T-cell (primary cell): ENCODE measurements around the gene PTN. TPM values are rescaled to one million over a fixed set of nuclear protein-coding genes. Genes with fewer than 3 reads are reported as not detected.

ENCODE experiments used
- ATAC-seq, 4 experiments: fragments of 200-7000 bp in 3 of 4; fragments of 150-1000 bp in 1 of 4; cut with Tn5 transposase; replicated peaks in 1 of 4; 1 replicate in 3 of 4; 2 replicates in 1 of 4; pipeline ENCODE4 v1.10.0; 2021; ENCODE audit warnings: moderate library complexity in 3 of 4, mild to moderate bottlenecking in 2 of 4, moderate number of reproducible peaks in 1 of 4
- CTCF ChIA-PET, 2 donors: fragments of 300-600 bp; sonication (Branson Sonifier 250); formaldehyde crosslinking; loops; one replicate each; lab custom pipeline; 2022; ENCODE audit warnings: antibody characterized with exemption in 2 of 2; lab: Charles Lee
- POLR2A ChIA-PET, 2 donors: fragments of 300-600 bp; sonication (Branson Sonifier 250); formaldehyde crosslinking; loops; one replicate each; lab custom pipeline; 2022; ENCODE audit warnings: antibody characterized with exemption in 2 of 2; lab: Charles Lee
- DNase-seq, 35 experiments: peaks; one replicate each; pipeline versions ENCODE4 v3.0.0 to v3.0.0-alpha.2; 2013 to 2023
- H3K27ac ChIP-seq: one replicate; pipeline ENCODE4 v1.5.1; 2013; ENCODE audit warnings: low read length
- H3K27me3 ChIP-seq, 2 experiments: replicated peaks in 1 of 2; 1 replicate in 1 of 2; 2 replicates in 1 of 2; pipeline versions ENCODE4 v1.6.1 to v1.7.0; 2013; ENCODE audit warnings: low read length in 1 of 2, mixed read lengths in 1 of 2; ENCODE audit not compliant: control insufficient read depth in 2 of 2, insufficient read depth in 2 of 2; ENCODE audit errors: extremely low read depth in 1 of 2
- H3K36me3 ChIP-seq, 2 donors: 1 replicate in 1 of 2; 2 replicates in 1 of 2; pipeline versions ENCODE4 v1.6.1 to v1.7.0; 2013; ENCODE audit warnings: low read length in 1 of 2; ENCODE audit not compliant: control insufficient read depth in 2 of 2, insufficient read depth in 1 of 2; ENCODE audit errors: extremely low read depth in 1 of 2
- H3K4me1 ChIP-seq, 2 experiments: 1 replicate in 1 of 2; 2 replicates in 1 of 2; pipeline versions ENCODE4 v1.6.1 to v1.7.0; 2013; ENCODE audit warnings: low read length in 2 of 2, mixed read lengths in 1 of 2; ENCODE audit not compliant: insufficient read depth in 2 of 2, control insufficient read depth in 1 of 2; ENCODE audit errors: extremely low read depth in 1 of 2
- H3K4me3 ChIP-seq, 2 donors: 1 replicate in 1 of 2; 2 replicates in 1 of 2; pipeline versions ENCODE4 v1.5.1 to v1.7.0; 2013; ENCODE audit warnings: mild to moderate bottlenecking in 2 of 2, low read length in 1 of 2, moderate library complexity in 1 of 2; ENCODE audit not compliant: control insufficient read depth in 1 of 2; ENCODE audit errors: extremely low read depth in 1 of 2
- H3K9me3 ChIP-seq: 2 replicates; pipeline ENCODE4 v1.7.0; 2013
- H3K27ac Mint-ChIP-seq, 2 donors: one replicate each; pipeline ENCODE4 v1.8.0; 2020 to 2021; ENCODE audit warnings: mild to moderate bottlenecking in 2 of 2, mixed read lengths in 2 of 2
- H3K27me3 Mint-ChIP-seq, 2 donors: one replicate each; pipeline ENCODE4 v1.8.0; 2021 to 2022; ENCODE audit warnings: mixed read lengths in 2 of 2
- H3K36me3 Mint-ChIP-seq: one replicate; pipeline ENCODE4 v1.8.0; 2021; ENCODE audit warnings: mixed read lengths
- H3K4me1 Mint-ChIP-seq, 3 donors: one replicate each; pipeline ENCODE4 v1.8.0; 2020 to 2022; ENCODE audit warnings: mixed read lengths in 3 of 3, mild to moderate bottlenecking in 1 of 3
- H3K4me3 Mint-ChIP-seq, 3 donors: one replicate each; pipeline ENCODE4 v1.8.0; 2020 to 2022; ENCODE audit warnings: mild to moderate bottlenecking in 3 of 3, mixed read lengths in 3 of 3, moderate library complexity in 3 of 3
- H3K9me3 Mint-ChIP-seq, 3 donors: one replicate each; pipeline ENCODE4 v1.8.0; 2020 to 2022; ENCODE audit warnings: mixed read lengths in 3 of 3
- WGBS: methylation state at CpG from one replicate; pipeline ENCODE4 v1.1.5; 2013; ENCODE audit warnings: missing lambda C conversion rate; ENCODE audit not compliant: insufficient coverage; 5-methylcytosine and 5-hydroxymethylcytosine counted together
- total RNA-seq, 35 experiments: library from RNA in 6 of 35; stranded (reverse) in 6 of 35; fragments of 120-200 nt in 1 of 35; gene quantifications; one replicate each; pipeline versions ENCODE4 v1.2.1 to v1.2.4 and lab custom pipeline; 2013 to 2026

The PTN gene
- total RNA-seq, 5 donors from 2014 or later (not counting 1 experiment from before 2014, with no cell fraction given): 0.16 TPM; not detected in 4

- no peak for DNase-seq
- WGBS: no CpG with 5 or more reads among the region's 3 CpGs
- Mint-ChIP-seq H3K27ac (no peak overlapping the region), H3K4me1 (no peaks in the 10 kb centered on the region), H3K9me3 (peaks cover 7 to 18% (median 13%) of the 10 kb centered on the region in 3 donors), H3K4me3 (no peak overlapping the region), H3K36me3 (no peaks in the 10 kb centered on the region), H3K27me3 (no peaks in the 10 kb centered on the region)
- ChIA-PET POLR2A (no interaction called here), CTCF (no interaction called here)
- H3K27me3 ChIP-seq: no peaks in the 10 kb centered on the region
- H3K4me3 ChIP-seq: no peak overlapping the region
- no peaks in the 10 kb centered on the region for H3K9me3 ChIP-seq
- H3K36me3 ChIP-seq: no peaks in the 10 kb centered on the region
- H3K27ac ChIP-seq: no peak overlapping the region
- ATAC-seq: no peak
- H3K4me1 ChIP-seq: no peaks in the 10 kb centered on the region
Measured at GRCh38 chr7:137221467-137221866, 122.1 kb downstream of the PTN start.

- Histone ChIP-seq H3K27ac (no peak overlapping the region), H3K4me3 (no peak overlapping the region), H3K27me3 (no peaks in the 10 kb centered on the region), H3K9me3 (no peaks in the 10 kb centered on the region), H3K36me3 (no peaks in the 10 kb centered on the region), H3K4me1 (no peaks in the 10 kb centered on the region)
- Mint-ChIP-seq H3K36me3 (no peaks in the 10 kb centered on the region), H3K27me3 (no peaks in the 10 kb centered on the region), H3K27ac (no peak overlapping the region), H3K9me3 (peaks cover 10 to 19% (median 10%) of the 10 kb centered on the region in 3 donors), H3K4me3 (no peak overlapping the region), H3K4me1 (no peaks in the 10 kb centered on the region)
- CTCF ChIA-PET: interaction anchor here in 1 of 2 donors (0.8 kb wide), 1 partner anchor 12 kb away, joined by 3 read pairs; no protein-coding TSS in a partner anchor
- WGBS: no CpG with 5 or more reads among the region's 2 CpGs
- POLR2A ChIA-PET: no interaction called here
- no peak for ATAC-seq
- no peak for DNase-seq
Measured at GRCh38 chr7:137213744-137214143, 129.8 kb downstream of the PTN start.

GRCh38 chr7:137209151-137209817 lies 134.2 kb downstream of the PTN start:
- 100% methylated on average over 2 of the region's 5 CpGs for WGBS
- ATAC-seq (no peak), DNase-seq (no peak)
- Mint-ChIP-seq H3K36me3 (no peaks in the 10 kb centered on the region), H3K4me1 (no peaks in the 10 kb centered on the region), H3K4me3 (no peak overlapping the region), H3K27ac (no peak overlapping the region), H3K9me3 (peaks cover 7 to 20% (median 13%) of the 10 kb centered on the region in 3 donors), H3K27me3 (no peaks in the 10 kb centered on the region)
- no peaks in the 10 kb centered on the region for H3K27me3 ChIP-seq
- no peak overlapping the region for H3K27ac ChIP-seq
- ChIA-PET CTCF (no interaction called here), POLR2A (interaction anchor here in 1 of 2 donors (0.6 kb wide), 1 partner anchor 76 kb away, joined by 3 read pairs; no protein-coding TSS in a partner anchor)
- H3K9me3 ChIP-seq: no peaks in the 10 kb centered on the region
- no peaks in the 10 kb centered on the region for H3K4me1 ChIP-seq
- no peaks in the 10 kb centered on the region for H3K36me3 ChIP-seq
- no peak overlapping the region for H3K4me3 ChIP-seq

- ATAC-seq: no peak
- H3K4me1 Mint-ChIP-seq: no peaks in the 10 kb centered on the region
- no peak for DNase-seq
Measured at GRCh38 chr7:137206770-137207169, 136.8 kb downstream of the PTN start.

GRCh38 chr7:137204246-137204645 lies 139.3 kb downstream of the PTN start:
- no peaks in the 10 kb centered on the region for H3K4me1 Mint-ChIP-seq
- POLR2A ChIA-PET: no interaction called here
- no peaks in the 10 kb centered on the region for H3K27me3 Mint-ChIP-seq
- Histone ChIP-seq H3K36me3 (no peaks in the 10 kb centered on the region), H3K27ac (no peak overlapping the region), H3K4me3 (no peak overlapping the region), H3K27me3 (no peaks in the 10 kb centered on the region), H3K4me1 (no peaks in the 10 kb centered on the region), H3K9me3 (no peaks in the 10 kb centered on the region)
- no CpG with 5 or more reads among the region's 4 CpGs for WGBS
- ATAC-seq (no peak), DNase-seq (no peak)
- no peak overlapping the region for H3K27ac Mint-ChIP-seq
- no peak overlapping the region for H3K4me3 Mint-ChIP-seq
- peaks cover 8 to 20% (median 15%) of the 10 kb centered on the region in 3 donors for H3K9me3 Mint-ChIP-seq
- CTCF ChIA-PET: no interaction called here
- no peaks in the 10 kb centered on the region for H3K36me3 Mint-ChIP-seq

More at GRCh38 chr7:137206770-137207169, 136.8 kb downstream of the PTN start:
- no peaks in the 10 kb centered on the region for H3K27me3 Mint-ChIP-seq
- H3K4me3 Mint-ChIP-seq: no peak overlapping the region
- Histone ChIP-seq H3K4me3 (no peak overlapping the region), H3K9me3 (no peaks in the 10 kb centered on the region), H3K27me3 (no peaks in the 10 kb centered on the region), H3K36me3 (no peaks in the 10 kb centered on the region), H3K4me1 (no peaks in the 10 kb centered on the region), H3K27ac (no peak overlapping the region)
- H3K36me3 Mint-ChIP-seq: no peaks in the 10 kb centered on the region
- H3K9me3 Mint-ChIP-seq: peaks cover 8 to 19% (median 11%) of the 10 kb centered on the region in 3 donors
- no peak overlapping the region for H3K27ac Mint-ChIP-seq
- ChIA-PET POLR2A (no interaction called here), CTCF (no interaction called here)

GRCh38 chr7:137203351-137203750 lies 140.2 kb downstream of the PTN start:
- no peaks in the 10 kb centered on the region for H3K36me3 Mint-ChIP-seq
- no peaks in the 10 kb centered on the region for H3K4me1 Mint-ChIP-seq
- Histone ChIP-seq H3K4me1 (no peaks in the 10 kb centered on the region), H3K9me3 (no peaks in the 10 kb centered on the region), H3K4me3 (no peak overlapping the region), H3K27me3 (no peaks in the 10 kb centered on the region), H3K27ac (no peak overlapping the region), H3K36me3 (no peaks in the 10 kb centered on the region)
- ATAC-seq: no peak
- H3K4me3 Mint-ChIP-seq: no peak overlapping the region
- H3K9me3 Mint-ChIP-seq: peaks cover 8 to 18% (median 15%) of the 10 kb centered on the region in 3 donors
- no peak for DNase-seq
- no peaks in the 10 kb centered on the region for H3K27me3 Mint-ChIP-seq
- ChIA-PET POLR2A (no interaction called here), CTCF (no interaction called here)
- no CpG with 5 or more reads among the region's 1 CpG for WGBS
- H3K27ac Mint-ChIP-seq: no peak overlapping the region
